Endothelial cell of umbilical vein (primary cell): ENCODE data around the gene CYP20A1. TPM values are rescaled to one million over a fixed set of nuclear protein-coding genes. Genes with fewer than 3 reads are reported as not detected.

Experiments used
- BruUV-seq: library from RNA; stranded (reverse); fragments of 400-500 nt; replicated peaks from 2 replicates; lab custom pipeline; 2021; lab: Mats Ljungman, UMichigan
- CTCF ChIA-PET: fragments of 300-600, 350-600 bp; sonication (Branson Sonifier 250); formaldehyde crosslinking; loops from one replicate; lab custom pipeline; 2021; ENCODE audit warnings: antibody characterized with exemption, inconsistent platforms; lab: Charles Lee
- POLR2A ChIA-PET: fragments of 300-600, 350-600 bp; sonication (Branson Sonifier 250); formaldehyde crosslinking; loops from one replicate; lab custom pipeline; 2021; ENCODE audit warnings: antibody characterized with exemption, inconsistent platforms; lab: Charles Lee
- DNase-seq: peaks from one replicate; pipeline ENCODE4 v3.0.0-alpha.2; 2011; ENCODE audit warnings: low read depth, low spot score
- FAIRE-seq: peaks from 2 replicates; lab custom pipeline; 2011; peaks lifted over from hg19 to GRCh38; lab: Jason Lieb, UNC
- H2AFZ ChIP-seq: 2 replicates; pipeline ENCODE4 v1.6.0; 2012; ENCODE audit warnings: low read depth, low read length, control low read depth, inconsistent platforms
- H3K27ac ChIP-seq: 2 replicates; pipeline ENCODE4 v1.5.1; 2011; ENCODE audit warnings: low read depth, mild to moderate bottlenecking, control low read depth, low read length, moderate library complexity; ENCODE audit not compliant: insufficient read depth
- H3K27me3 ChIP-seq, 2 experiments: 2 replicates each; pipeline versions ENCODE4 v1.6.0 to v1.6.1; 2011; ENCODE audit warnings: low read length in 2 of 2, mixed read lengths in 1 of 2; ENCODE audit not compliant: control insufficient read depth in 2 of 2, insufficient read depth in 2 of 2
- H3K36me3 ChIP-seq, 2 experiments: 2 replicates in 1 of 2; 3 replicates in 1 of 2; pipeline ENCODE4 v1.5.1; 2011; ENCODE audit warnings: low read length in 2 of 2, mild to moderate bottlenecking in 1 of 2, moderate library complexity in 1 of 2; ENCODE audit not compliant: control insufficient read depth in 2 of 2, insufficient read depth in 2 of 2; ENCODE audit errors: extremely low read depth in 1 of 2
- H3K4me1 ChIP-seq: 3 replicates; pipeline ENCODE4 v1.5.1; 2011; ENCODE audit warnings: mild to moderate bottlenecking, low read length; ENCODE audit not compliant: control insufficient read depth, insufficient read depth; ENCODE audit errors: extremely low read depth
- H3K4me2 ChIP-seq: 2 replicates; pipeline ENCODE4 v1.6.1; 2011; ENCODE audit warnings: low read length, control low read depth, mixed read lengths; ENCODE audit not compliant: insufficient read depth
- H3K4me3 ChIP-seq, 3 experiments: fragments of 200-600 bp in 1 of 3; sonication (generic), shearing (Covaris generic) in 1 of 3; replicated peaks in 1 of 3; 2 replicates each; pipeline ENCODE4 v1.5.1; 2011 to 2016; ENCODE audit warnings: control low read depth in 3 of 3, low read length in 3 of 3, mild to moderate bottlenecking in 2 of 3, inconsistent platforms in 1 of 3, low read depth in 1 of 3, moderate library complexity in 1 of 3; ENCODE audit not compliant: insufficient read depth in 1 of 3
- H3K79me2 ChIP-seq: 2 replicates; pipeline ENCODE4 v1.6.0; 2012; ENCODE audit warnings: low read length, inconsistent platforms; ENCODE audit not compliant: control insufficient read depth, insufficient read depth
- H3K9ac ChIP-seq: replicated peaks from 2 replicates; pipeline ENCODE3; 2011; ENCODE audit warnings: low read length, control low read depth; ENCODE audit not compliant: insufficient read depth; ENCODE audit errors: extremely low read depth
- H3K9me1 ChIP-seq: replicated peaks from 3 replicates; pipeline ENCODE4 v1.6.0; 2011; ENCODE audit warnings: mild to moderate bottlenecking, low read length; ENCODE audit not compliant: control insufficient read depth, insufficient read depth; ENCODE audit errors: extremely low read depth
- H3K9me3 ChIP-seq: replicated peaks from 2 replicates; pipeline ENCODE4 v1.5.1; 2012; ENCODE audit warnings: low read length, inconsistent platforms; ENCODE audit not compliant: control insufficient read depth, insufficient read depth
- H4K20me1 ChIP-seq: replicated peaks from 2 replicates; pipeline ENCODE3; 2011; ENCODE audit warnings: mild to moderate bottlenecking, low read length; ENCODE audit not compliant: control insufficient read depth, insufficient read depth; ENCODE audit errors: extremely low read depth
- CTCF ChIP-seq, 2 donors: IDR thresholded peaks; 1 replicate in 1 of 2; 2 replicates in 1 of 2; pipeline ENCODE4 v1.5.1; 2011; ENCODE audit warnings: low read length in 2 of 2, mild to moderate bottlenecking in 2 of 2, moderate library complexity in 2 of 2, control low read depth in 1 of 2, inconsistent platforms in 1 of 2, low read depth in 1 of 2; ENCODE audit not compliant: insufficient read depth in 1 of 2; ENCODE audit errors: extremely low read depth in 1 of 2
- EZH2 ChIP-seq: IDR thresholded peaks from 2 replicates; pipeline ENCODE4 v1.6.1; 2012; ENCODE audit warnings: borderline replicate concordance, low read depth, mild to moderate bottlenecking, moderate library complexity, low read length, inconsistent platforms; ENCODE audit not compliant: severe bottlenecking
- FOS ChIP-seq: IDR thresholded peaks from 2 replicates; pipeline ENCODE4 v1.6.1; 2011; ENCODE audit warnings: mild to moderate bottlenecking, low read length, moderate library complexity, borderline replicate concordance; ENCODE audit not compliant: insufficient read depth
- GATA2 ChIP-seq: IDR thresholded peaks from 2 replicates; pipeline ENCODE4 v1.7.0; 2011; ENCODE audit warnings: low read depth, mild to moderate bottlenecking, moderate library complexity, mixed read lengths, low read length; ENCODE audit not compliant: insufficient read length, insufficient read depth
- JUN ChIP-seq: IDR thresholded peaks from 2 replicates; pipeline ENCODE4 v1.6.1; 2011; ENCODE audit warnings: borderline replicate concordance, low read depth; ENCODE audit not compliant: insufficient read length, insufficient read depth
- MAX ChIP-seq: IDR thresholded peaks from 2 replicates; pipeline ENCODE4 v1.6.1; 2011; ENCODE audit not compliant: insufficient read depth, insufficient read length
- MYC ChIP-seq: IDR thresholded peaks from one replicate; pipeline ENCODE4 v1.6.1; 2011; ENCODE audit warnings: mild to moderate bottlenecking, low read depth, low read length
- POLR2A ChIP-seq: IDR thresholded peaks from 2 replicates; pipeline ENCODE4 v1.6.1; 2012; ENCODE audit warnings: low read depth, mild to moderate bottlenecking, control low read depth, low read length
- POLR2AphosphoS5 ChIP-seq: IDR thresholded peaks from 2 replicates; pipeline ENCODE4 v1.6.1; 2012; ENCODE audit warnings: low read depth, mild to moderate bottlenecking, control low read depth, low read length, moderate library complexity; ENCODE audit not compliant: insufficient read depth
- dilution Hi-C: fragments of 300-500 bp; cut with MboI; formaldehyde crosslinking; loops from one replicate; pipeline ENCODE4 v1.15.0; 2019; ENCODE audit warnings: low sequenced_read_pairs; ENCODE audit not compliant: extremely low pct_ligation_motif_present
- intact Hi-C: fragments of 100-400 bp; cut with micrococcal nuclease; formaldehyde crosslinking; loops from one replicate; pipeline ENCODE4 v1.10.0; 2022
- polyA plus RNA-seq, 4 experiments: library from polyadenylated mRNA; depleted of rRNA in 3 of 4; stranded (reverse) in 3 of 4; unstranded in 1 of 4; fragments of >200 nt; gene quantifications; 2 replicates each; pipeline versions ENCODE4 v1.2.1 to v1.2.3, GENCODE V29; 2011 to 2012; ENCODE audit warnings: missing spikeins in 1 of 4
- total RNA-seq: library from RNA; stranded (reverse); gene quantifications from 2 replicates; pipeline ENCODE4 v1.2.3, GENCODE V29; 2021

The CYP20A1 gene
- total and polyA plus RNA-seq, 2 donors (not counting 3 experiments of a cell fraction or from before 2014, with no cell fraction given): 9.6 to 26.5 TPM

DNA sequence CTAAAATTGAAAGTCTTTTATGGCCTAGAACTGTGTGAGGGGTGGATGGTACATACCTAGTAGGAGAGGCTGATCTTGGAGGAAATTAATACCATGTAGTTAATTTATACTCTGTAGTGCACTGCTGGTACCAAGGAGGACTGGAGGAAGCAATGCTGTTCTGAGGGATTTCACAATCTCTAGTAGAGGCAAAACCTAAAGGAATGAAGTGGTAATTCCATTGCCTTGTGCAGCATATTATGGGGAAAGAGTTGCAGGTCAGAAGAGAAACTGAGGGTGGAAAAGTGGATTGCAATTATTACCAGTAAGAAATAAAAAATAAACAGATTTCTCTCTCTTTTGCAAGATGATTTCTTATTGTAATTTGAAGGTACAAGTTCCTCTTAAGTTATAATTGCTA lies 91.6 kb downstream of the CYP20A1 start:
- H3K4me3 ChIP-seq: no peak overlapping the region
- no peaks in the 10 kb centered on the region for H3K36me3 ChIP-seq
- DNase-seq (no peak), FAIRE-seq (no peak)
- H3K4me1 ChIP-seq: peaks cover 19% of the 10 kb centered on the region
- no peaks in the 10 kb centered on the region for H3K27me3 ChIP-seq
- no peak overlapping the region for H3K9ac ChIP-seq
- TF ChIP-seq POLR2A (no peak), MAX (no peak), POLR2AphosphoS5 (no peak), JUN (no peak), FOS (no peak), CTCF (IDR thresholded peaks at IDR 0.05; ENCODE audit: extremely low read depth in 1 of 2, insufficient read depth in 1 of 2, low read depth in 1 of 2, low read length in 2 of 2) (no peak), GATA2 (no peak), EZH2 (no peak), MYC (no peak)
- H3K4me2 ChIP-seq: peak overlapping the region; percentile 98
- no peak overlapping the region for H2AFZ ChIP-seq
- H3K9me1 ChIP-seq: no peaks in the 10 kb centered on the region
- intact Hi-C loops (no loop called here), dilution Hi-C loops (no loop called here)
- no peaks in the 10 kb centered on the region for H3K9me3 ChIP-seq
- H3K27ac ChIP-seq: no peak overlapping the region
- no TSS peak for BruUV-seq
- peaks cover 65% of the 10 kb centered on the region for H3K79me2 ChIP-seq
- CTCF ChIA-PET: interaction anchor here (0.9 to 1.5 kb wide), 2 partner anchors 14 to 485 kb away, joined by 3 read pairs; no protein-coding TSS in a partner anchor
- no peaks in the 10 kb centered on the region for H4K20me1 ChIP-seq
- POLR2A ChIA-PET: interaction anchor here (0.6 kb wide), 1 partner anchor 101 kb away, joined by 3 read pairs; no protein-coding TSS in a partner anchor
